ENCODE data around the gene C11orf91.
"Not testable (repeated sequence)": the region's sequence is repeated elsewhere in the genome, so short reads cannot be mapped to it uniquely, and the experiment has no call there.

Gene C11orf91

GRCh38 chr11:33721426-33721825 lies 20.8 kb upstream of the C11orf91 start:
- no peak for DNase-seq

GRCh38 chr11:33719587-33719986 lies 19.0 kb upstream of the C11orf91 start:
- DNase-seq = no peak

GRCh38 chr11:33718440-33718839 lies 17.8 kb upstream of the C11orf91 start:
- no peak for DNase-seq

- DNase-seq = no peak
Observed at GRCh38 chr11:33716243-33716642, 15.6 kb upstream of the C11orf91 start.

- DNase-seq = no peak
Observed at GRCh38 chr11:33713856-33714398, 13.3 kb upstream of the C11orf91 start.

- no peak for DNase-seq
Observed at GRCh38 chr11:33713151-33713855, 12.7 kb upstream of the C11orf91 start.

GRCh38 chr11:33712436-33712835 lies 11.8 kb upstream of the C11orf91 start:
- no peak for DNase-seq

GRCh38 chr11:33709466-33709865 lies 8.8 kb upstream of the C11orf91 start:
- DNase-seq = no peak

GRCh38 chr11:33708985-33709384 lies 8.4 kb upstream of the C11orf91 start:
- DNase-seq = no peak

- DNase-seq = not testable (repeated sequence)
Observed at GRCh38 chr11:33707831-33708230, 7.2 kb upstream of the C11orf91 start.

- DNase-seq = no peak
Observed at GRCh38 chr11:33706966-33707365, 6.3 kb upstream of the C11orf91 start.

- no peak for DNase-seq
Observed at GRCh38 chr11:33706546-33706945, 5.9 kb upstream of the C11orf91 start.

- no peak for DNase-seq
Observed at GRCh38 chr11:33704240-33705002, 3.8 kb upstream of the C11orf91 start.

- DNase-seq = no peak
Observed at GRCh38 chr11:33703788-33704187, 3.2 kb upstream of the C11orf91 start.

- no peak for DNase-seq
Observed at GRCh38 chr11:33703234-33703633, 2.6 kb upstream of the C11orf91 start.

GRCh38 chr11:33701302-33702230 lies 940 bp upstream of the C11orf91 start:
- DNase-seq = no peak

- DNase-seq = no peak
Observed at GRCh38 chr11:33700063-33700501, 544 bp downstream of the C11orf91 start.

GRCh38 chr11:33699515-33700062 lies 1.0 kb downstream of the C11orf91 start:
- DNase-seq = no peak

- DNase-seq = no peak
Observed at GRCh38 chr11:33698921-33699320, 1.7 kb downstream of the C11orf91 start.

GRCh38 chr11:33697997-33698396 lies 2.6 kb downstream of the C11orf91 start:
- DNase-seq = no peak

- DNase-seq = no peak
Observed at GRCh38 chr11:33696931-33697638, 3.5 kb downstream of the C11orf91 start.

- no peak for DNase-seq
Observed at GRCh38 chr11:33696411-33696810, 4.2 kb downstream of the C11orf91 start.

Data from NCI-H2081 (cell line).